OCI-LY7 (cell line): ENCODE measurements around the gene MAP3K15.

ENCODE experiments used
- EZH2phosphoT487 ChIP-seq: fragments of 200-600 bp; sonication (generic); IDR thresholded peaks from 2 replicates; pipeline ENCODE4 v1.6.1; 2018; ENCODE audit warnings: low read depth, borderline replicate concordance, mild to moderate bottlenecking, mixed run types, antibody characterized with exemption, low read length, moderate library complexity, mixed read lengths
- TF ChIP-seq, protein P1 (sequence below): fragments of 200-600 bp; sonication (generic); conservative IDR thresholded peaks from 2 replicates; pipeline ENCODE4 v1.5.1; 2014; ENCODE audit warnings: mild to moderate bottlenecking, antibody characterized with exemption, low read length, moderate library complexity, mixed read lengths

DNA sequence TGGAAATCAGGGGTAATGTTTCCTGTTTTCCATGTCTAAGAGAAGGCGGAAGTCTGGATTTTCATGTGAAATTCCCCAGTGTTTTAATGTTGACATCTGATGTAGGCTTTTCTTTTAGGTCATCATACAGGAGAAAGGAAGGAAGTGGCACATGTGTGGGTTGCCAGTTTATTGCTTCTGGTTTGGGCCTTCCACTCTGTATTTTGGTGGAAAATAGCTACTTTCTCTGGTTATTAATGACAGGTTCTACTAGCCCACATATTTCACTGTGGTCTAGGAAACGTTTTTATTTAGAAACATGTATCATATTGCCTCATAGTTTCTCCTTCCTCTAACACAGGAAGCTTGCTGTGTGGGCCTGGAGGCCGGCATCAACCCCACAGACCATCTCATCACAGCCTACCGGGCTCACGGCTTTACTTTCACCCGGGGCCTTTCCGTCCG is 164.3 kb downstream of the MAP3K15 start:
- TF ChIP-seq, protein P1, sequence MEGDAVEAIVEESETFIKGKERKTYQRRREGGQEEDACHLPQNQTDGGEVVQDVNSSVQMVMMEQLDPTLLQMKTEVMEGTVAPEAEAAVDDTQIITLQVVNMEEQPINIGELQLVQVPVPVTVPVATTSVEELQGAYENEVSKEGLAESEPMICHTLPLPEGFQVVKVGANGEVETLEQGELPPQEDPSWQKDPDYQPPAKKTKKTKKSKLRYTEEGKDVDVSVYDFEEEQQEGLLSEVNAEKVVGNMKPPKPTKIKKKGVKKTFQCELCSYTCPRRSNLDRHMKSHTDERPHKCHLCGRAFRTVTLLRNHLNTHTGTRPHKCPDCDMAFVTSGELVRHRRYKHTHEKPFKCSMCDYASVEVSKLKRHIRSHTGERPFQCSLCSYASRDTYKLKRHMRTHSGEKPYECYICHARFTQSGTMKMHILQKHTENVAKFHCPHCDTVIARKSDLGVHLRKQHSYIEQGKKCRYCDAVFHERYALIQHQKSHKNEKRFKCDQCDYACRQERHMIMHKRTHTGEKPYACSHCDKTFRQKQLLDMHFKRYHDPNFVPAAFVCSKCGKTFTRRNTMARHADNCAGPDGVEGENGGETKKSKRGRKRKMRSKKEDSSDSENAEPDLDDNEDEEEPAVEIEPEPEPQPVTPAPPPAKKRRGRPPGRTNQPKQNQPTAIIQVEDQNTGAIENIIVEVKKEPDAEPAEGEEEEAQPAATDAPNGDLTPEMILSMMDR = no peak
- no peak for TF ChIP-seq EZH2phosphoT487
